Tibial artery (tissue), 4 donors: Measurements from ENCODE around the gene MFSD6.

Source experiments
- DNase-seq, 2 donors: peaks; one replicate each; pipeline ENCODE4 v3.0.0-alpha.2; 2019
- H3K27ac ChIP-seq, 2 donors: fragments of 200-600 bp; sonication (generic) in 1 of 2; 1 replicate in 1 of 2; 2 replicates in 1 of 2; pipeline ENCODE4 v1.5.1; 2018 to 2019; ENCODE audit warnings: mild to moderate bottlenecking in 1 of 2
- H3K27me3 ChIP-seq, 2 donors: fragments of 200-600 bp; sonication (generic) in 1 of 2; one replicate each; pipeline versions ENCODE4 v1.5.1 to v1.6.0; 2016 to 2019
- H3K36me3 ChIP-seq, 3 donors: fragments of 200-600 bp; sonication (generic) in 2 of 3; one replicate each; pipeline ENCODE4 v1.5.1; 2016 to 2019; ENCODE audit warnings: mild to moderate bottlenecking in 2 of 3
- H3K4me1 ChIP-seq, 4 donors: fragments of 200-600 bp; sonication (generic) in 2 of 4; 1 replicate in 3 of 4; 2 replicates in 1 of 4; pipeline ENCODE4 v1.5.1; 2016 to 2019
- H3K4me3 ChIP-seq, 2 donors: fragments of 200-600 bp; sonication (generic) in 1 of 2; 1 replicate in 1 of 2; 2 replicates in 1 of 2; pipeline ENCODE4 v1.5.1; 2018 to 2019; ENCODE audit warnings: mild to moderate bottlenecking in 2 of 2
- H3K9me3 ChIP-seq, 3 donors: fragments of 200-600 bp; sonication (generic) in 1 of 3; one replicate each; pipeline ENCODE4 v1.5.1; 2016 to 2019
- CTCF ChIP-seq, 2 experiments: fragments of 200-600 bp in 1 of 2; fragments of 450-650 bp in 1 of 2; IDR thresholded peaks; one replicate each; pipeline ENCODE4 v1.5.1; 2017 to 2019; ENCODE audit warnings: antibody characterized with exemption in 2 of 2, mild to moderate bottlenecking in 1 of 2, moderate library complexity in 1 of 2
- intact Hi-C: fragments of 100-400 bp; cut with DNase I; formaldehyde crosslinking; loops from one replicate; pipeline ENCODE4 v1.15.0; 2023; ENCODE audit warnings: low total_unique reads

The MFSD6 gene

GRCh38 chr2:190452433-190452832, 44.3 kb downstream of the MFSD6 start:
- no peak overlapping the region for H3K4me3 ChIP-seq
- intact Hi-C loops, result no loop called here

GRCh38 chr2:190454795-190455194, 46.6 kb downstream of the MFSD6 start:
- H3K27ac ChIP-seq, result no peak overlapping the region
- no peaks in the 10 kb centered on the region for H3K9me3 ChIP-seq
- no peak for TF ChIP-seq CTCF (IDR thresholded peaks at IDR 0.05)
- no peak for DNase-seq
- H3K36me3 ChIP-seq, result peaks cover 0 to 11% (median 7%) of the 10 kb centered on the region in 3 donors
- no peaks in the 10 kb centered on the region for H3K27me3 ChIP-seq
- H3K4me1 ChIP-seq, result no peaks in the 10 kb centered on the region
- intact Hi-C loops, result no loop called here
- no peak overlapping the region for H3K4me3 ChIP-seq

More at GRCh38 chr2:190452433-190452832, 44.3 kb downstream of the MFSD6 start:
- Histone ChIP-seq H3K4me1 (no peaks in the 10 kb centered on the region), H3K27ac (no peak overlapping the region), H3K9me3 (no peaks in the 10 kb centered on the region), H3K36me3 (peaks cover 0 to 7% (median 0%) of the 10 kb centered on the region in 3 donors), H3K27me3 (no peaks in the 10 kb centered on the region)
- DNase-seq, result no peak
- no peak for TF ChIP-seq CTCF (IDR thresholded peaks at IDR 0.05)

- no peak for DNase-seq
- peaks cover 0 to 11% (median 7%) of the 10 kb centered on the region in 3 donors for H3K36me3 ChIP-seq
- no peak overlapping the region for H3K27ac ChIP-seq
- no peak overlapping the region for H3K4me3 ChIP-seq
- H3K27me3 ChIP-seq, result no peaks in the 10 kb centered on the region
- no peaks in the 10 kb centered on the region for H3K9me3 ChIP-seq
- no peak for TF ChIP-seq CTCF (IDR thresholded peaks at IDR 0.05)
- intact Hi-C loops, result no loop called here
- H3K4me1 ChIP-seq, result no peaks in the 10 kb centered on the region
Measured at GRCh38 chr2:190455358-190456095, 47.4 kb downstream of the MFSD6 start.

- H3K4me1 ChIP-seq, result no peaks in the 10 kb centered on the region
- TF ChIP-seq CTCF (IDR thresholded peaks at IDR 0.05), result no peak
- peaks cover 0 to 11% (median 7%) of the 10 kb centered on the region in 3 donors for H3K36me3 ChIP-seq
- intact Hi-C loops, result no loop called here
- H3K9me3 ChIP-seq, result no peaks in the 10 kb centered on the region
- no peaks in the 10 kb centered on the region for H3K27me3 ChIP-seq
- no peak overlapping the region for H3K4me3 ChIP-seq
- H3K27ac ChIP-seq, result no peak overlapping the region
- no peak for DNase-seq
Measured at GRCh38 chr2:190456833-190457232, 48.7 kb downstream of the MFSD6 start.

- Histone ChIP-seq H3K4me3 (no peak overlapping the region), H3K36me3 (peaks cover 0 to 11% (median 7%) of the 10 kb centered on the region in 3 donors), H3K4me1 (no peaks in the 10 kb centered on the region), H3K27ac (no peak overlapping the region), H3K9me3 (no peaks in the 10 kb centered on the region), H3K27me3 (no peaks in the 10 kb centered on the region)
- intact Hi-C loops, result no loop called here
- no peak for TF ChIP-seq CTCF (IDR thresholded peaks at IDR 0.05)
- no peak for DNase-seq
Measured at GRCh38 chr2:190457256-190457655, 49.1 kb downstream of the MFSD6 start.
